Measurements from ENCODE around the gene ADGRD2. TPM values are rescaled to one million over a fixed set of nuclear protein-coding genes. Genes with fewer than 3 reads are reported as not detected.

The ADGRD2 gene
- total and polyA plus RNA-seq, 9 of the 15 experiments (the other 6 are each of a cell fraction or from before 2014, with no cell fraction given), result not detected

DNA sequence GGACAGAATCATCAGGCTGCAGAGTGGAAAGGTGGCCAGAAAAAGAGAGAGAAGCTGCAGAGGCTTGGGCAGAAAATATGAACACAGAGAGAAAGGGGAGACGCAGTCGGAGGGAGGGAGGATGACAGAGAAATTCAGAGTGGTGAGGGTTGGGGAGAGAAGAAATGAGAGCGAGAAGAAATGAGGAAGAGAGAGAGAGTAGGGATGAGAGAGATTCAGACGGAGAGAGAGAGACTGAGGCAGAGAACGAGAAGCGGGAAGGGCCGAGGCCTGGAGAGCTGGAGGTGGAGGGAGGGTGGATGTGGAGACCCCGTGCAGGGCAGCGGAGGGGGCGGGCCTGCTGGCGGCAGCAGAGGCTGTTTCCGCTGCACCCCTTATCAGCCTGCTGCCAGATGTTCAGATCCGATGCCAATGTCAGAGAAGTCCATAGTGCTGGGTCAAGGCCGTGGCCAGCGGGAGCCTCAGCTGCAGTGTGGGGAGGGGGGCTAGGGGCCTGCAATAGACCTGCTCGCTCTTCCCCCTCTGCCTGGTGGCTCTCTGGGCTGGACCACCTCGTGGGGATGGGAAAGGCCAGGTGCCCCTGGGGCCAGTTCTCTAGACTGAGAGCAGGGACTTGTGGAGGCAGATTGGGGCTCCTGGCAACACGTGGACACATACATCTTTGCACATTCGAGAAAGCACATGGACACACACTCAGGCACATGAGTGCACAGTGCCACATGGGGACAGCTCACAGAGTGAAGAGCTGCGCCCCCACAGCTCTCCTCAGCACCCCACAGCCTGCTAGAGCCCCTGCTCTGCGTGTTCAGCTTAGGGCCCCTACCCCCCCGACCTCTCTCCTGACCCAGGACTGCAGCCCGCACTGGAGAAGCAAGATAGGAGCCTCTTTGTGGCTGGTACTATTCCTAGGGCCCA lies 61.9 kb downstream of the ADGRD2 start (continued):
- TF ChIP-seq TFAP4 (CRISPR knock-in tag; IDR thresholded peaks at IDR 0.05; ENCODE audit: borderline replicate concordance) (peak; percentile 43; the same call in 1 of the 2 replicates), NKRF (IDR thresholded peaks at IDR 0.05; ENCODE audit: borderline replicate concordance) (peak; percentile 31; the same call in 1 of the 2 replicates), ZNF507 (tag; conservative IDR thresholded peaks at IDR 0.05) (no peak), NONO (IDR thresholded peaks at IDR 0.05; ENCODE audit: low read depth in 2 of 2, low read length in 1 of 2) (no peak), CCNT2 (IDR thresholded peaks at IDR 0.05; ENCODE audit: borderline replicate concordance, extremely low read depth, insufficient read length, low read depth, low read length) (peak; percentile 38), CBX2 (IDR thresholded peaks at IDR 0.05; ENCODE audit: insufficient read depth, low read length, poor library complexity, severe bottlenecking) (no peak), MED1 (CRISPR knock-in tag; IDR thresholded peaks at IDR 0.05; ENCODE audit: borderline replicate concordance) (no peak), JUND (IDR thresholded peaks at IDR 0.05; ENCODE audit: borderline replicate concordance, low read depth, low read length) (no peak), JUND (tag; IDR thresholded peaks at IDR 0.05; ENCODE audit: borderline replicate concordance, low read depth, low read length) (no peak), ZC3H4 (CRISPR knock-in tag; IDR thresholded peaks at IDR 0.05; ENCODE audit: borderline replicate concordance) (no peak), RB1 (IDR thresholded peaks at IDR 0.05; ENCODE audit: low read depth) (peak; percentile 60; the same call in 1 of the 2 replicates), POLR2G (IDR thresholded peaks at IDR 0.05; ENCODE audit: low read depth, low read length) (peak; percentile 63), ZNF75A (CRISPR knock-in tag; IDR thresholded peaks at IDR 0.05) (no peak), EP400 (IDR thresholded peaks at IDR 0.05) (peak; percentile 65; the same call in 1 of the 2 replicates), DACH1 (IDR thresholded peaks at IDR 0.05; ENCODE audit: partially characterized antibody) (no peak), GABPB2 (CRISPR knock-in tag; conservative IDR thresholded peaks at IDR 0.05) (no peak), FOXA3 (CRISPR knock-in tag; conservative IDR thresholded peaks at IDR 0.05 in 1 of 2, IDR thresholded peaks at IDR 0.05 in 1 of 2) (no peak), PHTF2 (CRISPR knock-in tag; IDR thresholded peaks at IDR 0.05) (no peak), MAFG (tag; conservative IDR thresholded peaks at IDR 0.05) (no peak)
- TF ChIP-seq, protein P1, sequence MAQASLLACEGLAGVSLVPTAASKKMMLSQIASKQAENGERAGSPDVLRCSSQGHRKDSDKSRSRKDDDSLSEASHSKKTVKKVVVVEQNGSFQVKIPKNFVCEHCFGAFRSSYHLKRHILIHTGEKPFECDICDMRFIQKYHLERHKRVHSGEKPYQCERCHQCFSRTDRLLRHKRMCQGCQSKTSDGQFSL (CRISPR knock-in tag; IDR thresholded peaks at IDR 0.05), result peak; percentile 68
- TF ChIP-seq, protein P1 (tag; IDR thresholded peaks at IDR 0.05), result no peak
- TF ChIP-seq, protein P2, sequence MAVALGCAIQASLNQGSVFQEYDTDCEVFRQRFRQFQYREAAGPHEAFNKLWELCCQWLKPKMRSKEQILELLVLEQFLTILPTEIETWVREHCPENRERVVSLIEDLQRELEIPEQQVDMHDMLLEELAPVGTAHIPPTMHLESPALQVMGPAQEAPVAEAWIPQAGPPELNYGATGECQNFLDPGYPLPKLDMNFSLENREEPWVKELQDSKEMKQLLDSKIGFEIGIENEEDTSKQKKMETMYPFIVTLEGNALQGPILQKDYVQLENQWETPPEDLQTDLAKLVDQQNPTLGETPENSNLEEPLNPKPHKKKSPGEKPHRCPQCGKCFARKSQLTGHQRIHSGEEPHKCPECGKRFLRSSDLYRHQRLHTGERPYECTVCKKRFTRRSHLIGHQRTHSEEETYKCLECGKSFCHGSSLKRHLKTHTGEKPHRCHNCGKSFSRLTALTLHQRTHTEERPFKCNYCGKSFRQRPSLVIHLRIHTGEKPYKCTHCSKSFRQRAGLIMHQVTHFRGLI (CRISPR knock-in tag; IDR thresholded peaks at IDR 0.05), result no peak

All from K562 (cell line).